OCI-LY1 (cell line): ENCODE data around the gene KLF5.
A peak's percentile ranks its signal among the peaks of the same experiment; 100 is the strongest.

Experiments
- H2AFZ ChIP-seq: fragments of 200-600 bp; sonication (generic), shearing (Covaris generic); 2 replicates; pipeline ENCODE4 v1.6.0; 2014; ENCODE audit warnings: antibody characterized with exemption, mild to moderate bottlenecking, low read length
- H3F3A ChIP-seq: fragments of 200-600 bp; sonication (generic), shearing (Covaris generic); 2 replicates; pipeline ENCODE4 v1.6.0; 2014; ENCODE audit warnings: mild to moderate bottlenecking, antibody characterized with exemption, low read length, moderate library complexity; ENCODE audit not compliant: insufficient read depth
- H3K27ac ChIP-seq: fragments of 200-600 bp; sonication (generic); 2 replicates; pipeline ENCODE4 v1.5.1; 2014; ENCODE audit warnings: low read length, mixed run types, mild to moderate bottlenecking, low read depth; ENCODE audit not compliant: poor library complexity, severe bottlenecking
- H3K27me3 ChIP-seq: fragments of 200-600 bp; sonication (generic); 2 replicates; pipeline ENCODE4 v1.6.0; 2014; ENCODE audit warnings: antibody characterized with exemption, mild to moderate bottlenecking, low read length, moderate library complexity; ENCODE audit not compliant: insufficient read depth
- H3K36me3 ChIP-seq: fragments of 200-600 bp; sonication (generic); 2 replicates; pipeline ENCODE4 v1.6.1; 2014; ENCODE audit warnings: mild to moderate bottlenecking, antibody characterized with exemption, low read length, moderate library complexity, mixed read lengths; ENCODE audit not compliant: insufficient read depth
- H3K4me1 ChIP-seq: fragments of 200-600 bp; sonication (generic); 2 replicates; pipeline ENCODE4 v1.5.1; 2014; ENCODE audit warnings: mild to moderate bottlenecking, low read length, moderate library complexity; ENCODE audit not compliant: insufficient read depth, severe bottlenecking
- H3K4me2 ChIP-seq: fragments of 200-600 bp; sonication (generic), shearing (Covaris generic); 2 replicates; pipeline ENCODE4 v1.6.1; 2014; ENCODE audit warnings: low read length
- H3K4me3 ChIP-seq: fragments of 200-600 bp; sonication (generic); 2 replicates; pipeline ENCODE4 v1.5.1; 2014; ENCODE audit warnings: low read length, low read depth, mild to moderate bottlenecking, mixed read lengths; ENCODE audit not compliant: poor library complexity, severe bottlenecking
- H3K79me2 ChIP-seq: fragments of 200-600 bp; shearing (Covaris generic); 2 replicates; pipeline ENCODE4 v1.6.1; 2016; ENCODE audit warnings: mixed run types, low read length, mixed read lengths; ENCODE audit not compliant: insufficient read depth
- H3K9ac ChIP-seq: fragments of 200-600 bp; sonication (generic), shearing (Covaris generic); 2 replicates; pipeline ENCODE4 v1.6.1; 2014; ENCODE audit warnings: mild to moderate bottlenecking, low read length, mixed read lengths
- H3K9me2 ChIP-seq: fragments of 200-600 bp; sonication (generic), shearing (Covaris generic); 2 replicates; pipeline ENCODE4 v1.6.1; 2014; ENCODE audit warnings: low read depth, mild to moderate bottlenecking, low read length, mixed read lengths
- H3K9me3 ChIP-seq: fragments of 200-600 bp; shearing (Covaris generic); 2 replicates; pipeline ENCODE4 v1.6.1; 2014; ENCODE audit warnings: low read length, mixed read lengths
- H4K20me1 ChIP-seq: fragments of 200-600 bp; sonication (generic), shearing (Covaris generic); 2 replicates; pipeline ENCODE4 v1.6.0; 2016; ENCODE audit warnings: mild to moderate bottlenecking, low read length; ENCODE audit not compliant: insufficient read depth
- EZH2 ChIP-seq: fragments of 200-600 bp; sonication (generic), shearing (Covaris generic); IDR thresholded peaks from 2 replicates; pipeline ENCODE4 v1.8.0; 2017; ENCODE audit warnings: borderline replicate concordance, mixed run types, mild to moderate bottlenecking, antibody characterized with exemption, low read length, moderate library complexity, mixed read lengths
- TF ChIP-seq, protein P1 (sequence below): fragments of 200-600 bp; sonication (generic), shearing (Covaris generic); IDR thresholded peaks from 2 replicates; pipeline ENCODE4 v1.5.1; 2017; ENCODE audit warnings: mild to moderate bottlenecking, antibody characterized with exemption, low read length, moderate library complexity, mixed read lengths

Gene KLF5

GRCh38 chr13:73059460-73060250, 850 bp downstream of the KLF5 start:
- no peaks in the 10 kb centered on the region for H3F3A ChIP-seq
- H3K4me2 ChIP-seq = peak overlapping the region; percentile 67
- no peaks in the 10 kb centered on the region for H3K79me2 ChIP-seq
- H3K36me3 ChIP-seq = no peaks in the 10 kb centered on the region; the same call in 1 of the 2 replicates
- TF ChIP-seq, protein P1, sequence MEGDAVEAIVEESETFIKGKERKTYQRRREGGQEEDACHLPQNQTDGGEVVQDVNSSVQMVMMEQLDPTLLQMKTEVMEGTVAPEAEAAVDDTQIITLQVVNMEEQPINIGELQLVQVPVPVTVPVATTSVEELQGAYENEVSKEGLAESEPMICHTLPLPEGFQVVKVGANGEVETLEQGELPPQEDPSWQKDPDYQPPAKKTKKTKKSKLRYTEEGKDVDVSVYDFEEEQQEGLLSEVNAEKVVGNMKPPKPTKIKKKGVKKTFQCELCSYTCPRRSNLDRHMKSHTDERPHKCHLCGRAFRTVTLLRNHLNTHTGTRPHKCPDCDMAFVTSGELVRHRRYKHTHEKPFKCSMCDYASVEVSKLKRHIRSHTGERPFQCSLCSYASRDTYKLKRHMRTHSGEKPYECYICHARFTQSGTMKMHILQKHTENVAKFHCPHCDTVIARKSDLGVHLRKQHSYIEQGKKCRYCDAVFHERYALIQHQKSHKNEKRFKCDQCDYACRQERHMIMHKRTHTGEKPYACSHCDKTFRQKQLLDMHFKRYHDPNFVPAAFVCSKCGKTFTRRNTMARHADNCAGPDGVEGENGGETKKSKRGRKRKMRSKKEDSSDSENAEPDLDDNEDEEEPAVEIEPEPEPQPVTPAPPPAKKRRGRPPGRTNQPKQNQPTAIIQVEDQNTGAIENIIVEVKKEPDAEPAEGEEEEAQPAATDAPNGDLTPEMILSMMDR = no peak; the same call in 1 of the 2 replicates
- TF ChIP-seq EZH2 = no peak
- no peaks in the 10 kb centered on the region for H4K20me1 ChIP-seq
- no peak overlapping the region for H2AFZ ChIP-seq
- H3K4me1 ChIP-seq = peaks cover 20% of the 10 kb centered on the region
- no peaks in the 10 kb centered on the region; the same call in 1 of the 2 replicates for H3K27me3 ChIP-seq
- no peaks in the 10 kb centered on the region for H3K9me3 ChIP-seq
- peak overlapping the region; percentile 68 for H3K4me3 ChIP-seq
- H3K27ac ChIP-seq = no peak overlapping the region
- H3K9me2 ChIP-seq = no peaks in the 10 kb centered on the region
- peak overlapping the region; percentile 54; the same call in 1 of the 2 replicates for H3K9ac ChIP-seq

- H3K27me3 ChIP-seq = no peaks in the 10 kb centered on the region; the same call in 1 of the 2 replicates
- TF ChIP-seq, protein P1 = no peak
- no peak for TF ChIP-seq EZH2
- H3K4me1 ChIP-seq = peaks cover 20% of the 10 kb centered on the region
- no peaks in the 10 kb centered on the region for H3K79me2 ChIP-seq
- no peaks in the 10 kb centered on the region for H3F3A ChIP-seq
- H3K9me3 ChIP-seq = no peaks in the 10 kb centered on the region
- H2AFZ ChIP-seq = no peak overlapping the region
- H3K4me2 ChIP-seq = peak overlapping the region; percentile 67
- no peak overlapping the region for H3K27ac ChIP-seq
- H4K20me1 ChIP-seq = no peaks in the 10 kb centered on the region
- peak overlapping the region; percentile 68 for H3K4me3 ChIP-seq
- no peaks in the 10 kb centered on the region for H3K9me2 ChIP-seq
- H3K9ac ChIP-seq = peak overlapping the region; percentile 54; the same call in 1 of the 2 replicates
- no peaks in the 10 kb centered on the region; the same call in 1 of the 2 replicates for H3K36me3 ChIP-seq
Observed at GRCh38 chr13:73060251-73061160, 1.7 kb downstream of the KLF5 start.

DNA sequence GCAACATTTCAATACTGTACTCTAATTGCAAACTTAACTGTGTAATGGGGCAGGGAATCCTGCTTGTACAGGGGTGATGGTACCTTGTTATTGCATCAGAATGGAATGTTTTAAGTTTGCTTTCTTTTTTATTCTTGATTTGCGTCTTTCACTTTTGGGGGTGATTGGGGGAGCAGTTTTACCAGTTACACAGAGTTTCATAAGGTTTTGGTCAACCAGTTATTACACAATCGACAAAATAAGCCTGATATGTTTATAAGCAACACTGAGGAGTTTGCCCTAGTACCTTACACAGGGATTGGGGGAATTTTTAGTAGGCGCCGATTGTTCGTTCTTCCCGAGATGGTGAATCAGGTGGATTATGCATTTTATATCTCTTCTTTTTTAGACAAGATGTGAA, 2.7 kb downstream of the KLF5 start:
- Histone ChIP-seq H3K9ac (no peak overlapping the region), H2AFZ (no peak overlapping the region), H3K79me2 (no peaks in the 10 kb centered on the region), H3K27me3 (no peaks in the 10 kb centered on the region; the same call in 1 of the 2 replicates), H3K9me3 (no peaks in the 10 kb centered on the region), H3K4me1 (peaks cover 20% of the 10 kb centered on the region), H3K27ac (no peak overlapping the region), H3K36me3 (no peaks in the 10 kb centered on the region; the same call in 1 of the 2 replicates), H3K4me2 (no peak overlapping the region), H3K4me3 (no peak overlapping the region), H3F3A (no peaks in the 10 kb centered on the region), H4K20me1 (no peaks in the 10 kb centered on the region), H3K9me2 (no peaks in the 10 kb centered on the region)
- TF ChIP-seq EZH2 = no peak
- TF ChIP-seq, protein P1 = no peak
